Right atrium auricular region (tissue), 2 donors: ENCODE data around the gene IRF3. TPM values are rescaled to one million over a fixed set of nuclear protein-coding genes. Genes with fewer than 3 reads are reported as not detected.

Experiments
- DNase-seq: peaks from one replicate; pipeline ENCODE4 v3.0.0-alpha.2; 2019; ENCODE audit warnings: low spot score
- H3K27ac ChIP-seq, 2 donors: fragments of 200-600 bp; sonication (generic); 1 replicate in 1 of 2; 2 replicates in 1 of 2; pipeline ENCODE4 v1.5.1; 2016 to 2019
- H3K27me3 ChIP-seq, 2 donors: fragments of 200-600 bp; sonication (generic); one replicate each; pipeline versions ENCODE4 v1.5.1 to v1.6.0; 2017 to 2019
- H3K36me3 ChIP-seq: fragments of 200-600 bp; sonication (generic); one replicate; pipeline ENCODE4 v1.5.1; 2016
- H3K4me1 ChIP-seq, 2 donors: fragments of 200-600 bp; sonication (generic); one replicate each; pipeline versions ENCODE4 v1.5.1 to v1.6.0; 2017 to 2019
- H3K4me3 ChIP-seq, 2 donors: fragments of 200-600 bp; sonication (generic); 1 replicate in 1 of 2; 2 replicates in 1 of 2; pipeline ENCODE4 v1.5.1; 2017 to 2019; ENCODE audit warnings: mild to moderate bottlenecking in 1 of 2, moderate library complexity in 1 of 2
- H3K9me3 ChIP-seq, 2 donors: fragments of 200-600 bp; sonication (generic); one replicate each; pipeline ENCODE4 v1.5.1; 2019
- CTCF ChIP-seq, 2 donors: fragments of 200-600 bp; sonication (generic); IDR thresholded peaks; one replicate each; pipeline ENCODE4 v1.5.1; 2019; ENCODE audit warnings: antibody characterized with exemption in 2 of 2
- total RNA-seq, 2 donors: library from RNA; depleted of rRNA; stranded (reverse); fragments of >200 nt; gene quantifications; one replicate each; pipeline ENCODE4 v1.1.0, GENCODE V29; 2016

IRF3 gene
- total RNA-seq, 2 donors from 2014 or later: 33.2 to 34.0 TPM

GRCh38 chr19:49684983-49685553, 19.4 kb upstream of the IRF3 start:
- Histone ChIP-seq H3K27ac (peak overlapping the region; percentile 33 to 43), H3K27me3 (no peaks in the 10 kb centered on the region), H3K4me1 (peaks cover 0 to 66% of the 10 kb centered on the region in 2 donors), H3K36me3 (peaks cover 61% of the 10 kb centered on the region), H3K9me3 (no peaks in the 10 kb centered on the region), H3K4me3 (no peak overlapping the region)
- DNase-seq: no peak
- TF ChIP-seq CTCF (IDR thresholded peaks at IDR 0.05): peak in 1 of 2 donors; percentile 4

- Histone ChIP-seq H3K9me3 (no peaks in the 10 kb centered on the region), H3K27me3 (no peaks in the 10 kb centered on the region), H3K4me3 (no peak overlapping the region), H3K27ac (peak overlapping the region; percentile 33 to 43), H3K4me1 (peaks cover 0 to 66% of the 10 kb centered on the region in 2 donors), H3K36me3 (peaks cover 61% of the 10 kb centered on the region)
- DNase-seq: no peak
- TF ChIP-seq CTCF (IDR thresholded peaks at IDR 0.05): peak; percentile 7 to 43
Observed at GRCh38 chr19:49684251-49684982, 18.8 kb upstream of the IRF3 start.

GRCh38 chr19:49683814-49684250, 18.2 kb upstream of the IRF3 start:
- Histone ChIP-seq H3K27me3 (no peaks in the 10 kb centered on the region), H3K27ac (no peak overlapping the region), H3K4me1 (peaks cover 0 to 66% of the 10 kb centered on the region in 2 donors), H3K9me3 (no peaks in the 10 kb centered on the region), H3K36me3 (peaks cover 61% of the 10 kb centered on the region), H3K4me3 (no peak overlapping the region)
- no peak for DNase-seq
- no peak for TF ChIP-seq CTCF (IDR thresholded peaks at IDR 0.05)

- Histone ChIP-seq H3K27me3 (no peaks in the 10 kb centered on the region), H3K9me3 (no peaks in the 10 kb centered on the region), H3K27ac (no peak overlapping the region), H3K4me1 (peaks cover 0 to 69% of the 10 kb centered on the region in 2 donors), H3K36me3 (peaks cover 56% of the 10 kb centered on the region), H3K4me3 (no peak overlapping the region)
- no peak for DNase-seq
- no peak for TF ChIP-seq CTCF (IDR thresholded peaks at IDR 0.05)
Observed at GRCh38 chr19:49682274-49682673, 16.6 kb upstream of the IRF3 start.

- peaks cover 56% of the 10 kb centered on the region for H3K36me3 ChIP-seq
- peaks cover 0 to 65% of the 10 kb centered on the region in 2 donors for H3K4me1 ChIP-seq
- H3K27me3 ChIP-seq: no peaks in the 10 kb centered on the region
- no peak for DNase-seq
- no peak overlapping the region for H3K27ac ChIP-seq
- no peak overlapping the region for H3K4me3 ChIP-seq
- no peak for TF ChIP-seq CTCF (IDR thresholded peaks at IDR 0.05)
- no peaks in the 10 kb centered on the region for H3K9me3 ChIP-seq
Observed at GRCh38 chr19:49681830-49682229, 16.2 kb upstream of the IRF3 start.
